HL-60 (cell line): ENCODE data around the gene LYPD8.

Experiments
- DNase-seq, 2 experiments: peaks; one replicate each; pipeline ENCODE4 v3.0.0-alpha.2; 2010 to 2020; ENCODE audit warnings: low read depth in 1 of 2, low spot score in 1 of 2
- H3K27ac ChIP-seq: fragments of 250-450 bp; sonication (Bioruptor Pico); replicated peaks from 2 replicates; pipeline ENCODE4 v1.5.1; 2020; ENCODE audit warnings: mild to moderate bottlenecking, moderate library complexity
- H3K27me3 ChIP-seq: fragments of 250-450 bp; sonication (Bioruptor Pico); 2 replicates; pipeline ENCODE4 v1.5.1; 2021; ENCODE audit warnings: mild to moderate bottlenecking, moderate library complexity; ENCODE audit not compliant: insufficient read depth, poor library complexity, severe bottlenecking
- H3K4me3 ChIP-seq: replicated peaks from 2 replicates; pipeline ENCODE4 v1.5.1; 2011; ENCODE audit warnings: mild to moderate bottlenecking, control low read depth, low read length; ENCODE audit not compliant: insufficient read depth
- CTCF ChIP-seq: IDR thresholded peaks from one replicate; pipeline ENCODE4 v1.5.1; 2011; ENCODE audit warnings: low read length, control low read depth, inconsistent platforms; ENCODE audit not compliant: insufficient read depth
- GABPA ChIP-seq: IDR thresholded peaks from 2 replicates; pipeline ENCODE4 v1.6.1; 2012; ENCODE audit warnings: low read depth
- POLR2AphosphoS5 ChIP-seq: IDR thresholded peaks from 2 replicates; pipeline ENCODE4 v1.6.1; 2012; ENCODE audit warnings: low read depth
- REST ChIP-seq: IDR thresholded peaks from 2 replicates; pipeline ENCODE4 v1.6.1; 2012; ENCODE audit warnings: low read depth; ENCODE audit not compliant: insufficient replicate concordance
- SPI1 ChIP-seq: IDR thresholded peaks from 2 replicates; pipeline ENCODE4 v1.6.1; 2012; ENCODE audit warnings: low read depth, mild to moderate bottlenecking, borderline replicate concordance

LYPD8 gene

GRCh38 chr1:248782416-248783141 is 27.0 kb upstream of the LYPD8 start:
- DNase-seq: no peak
- TF ChIP-seq CTCF: no peak
- TF ChIP-seq REST: no peak
- no peak for TF ChIP-seq SPI1
- no peak for TF ChIP-seq GABPA
- no peak for TF ChIP-seq POLR2AphosphoS5
- Histone ChIP-seq H3K4me3 (no peak overlapping the region), H3K27ac (no peak overlapping the region), H3K27me3 (no peaks in the 10 kb centered on the region)

GRCh38 chr1:248779350-248779749 is 23.8 kb upstream of the LYPD8 start:
- TF ChIP-seq GABPA: no peak
- DNase-seq: no peak
- H3K27ac ChIP-seq: no peak overlapping the region

GRCh38 chr1:248778906-248779305 is 23.3 kb upstream of the LYPD8 start:
- TF ChIP-seq CTCF: no peak
- TF ChIP-seq GABPA: no peak
- TF ChIP-seq REST: no peak
- TF ChIP-seq POLR2AphosphoS5: no peak
- no peak for TF ChIP-seq SPI1
- no peak overlapping the region for H3K4me3 ChIP-seq
- no peak overlapping the region for H3K27ac ChIP-seq
- DNase-seq: no peak
- no peaks in the 10 kb centered on the region for H3K27me3 ChIP-seq

More at GRCh38 chr1:248779350-248779749, 23.8 kb upstream of the LYPD8 start:
- Histone ChIP-seq H3K4me3 (no peak overlapping the region), H3K27me3 (no peaks in the 10 kb centered on the region)

GRCh38 chr1:248776991-248777390 is 21.4 kb upstream of the LYPD8 start:
- H3K27ac ChIP-seq: no peak overlapping the region
- H3K27me3 ChIP-seq: no peaks in the 10 kb centered on the region
- TF ChIP-seq GABPA: no peak
- no peak for TF ChIP-seq REST
- TF ChIP-seq SPI1: no peak
- TF ChIP-seq CTCF: no peak
- no peak for TF ChIP-seq POLR2AphosphoS5
- no peak overlapping the region for H3K4me3 ChIP-seq
- no peak for DNase-seq
